ENCODE results near the gene LRFN4. TPM values are rescaled to one million over a fixed set of nuclear protein-coding genes. Genes with fewer than 3 reads are reported as not detected.
A peak's percentile ranks its signal among the peaks of the same experiment; 100 is the strongest.
"Not testable (repeated sequence)": the region's sequence is repeated elsewhere in the genome, so short reads cannot be mapped to it uniquely, and the experiment has no call there.

LRFN4 gene
- total RNA-seq = 33.7 TPM

GRCh38 chr11:66856496-66857233, at the start of gene LRFN4:
LRFN4 (plus strand) TSS chr11:66857064; CDS start chr11:66857745, 681 bp downstream.
- peak in 1 of 3 donors; percentile 47 for DNase-seq (ENCODE audit: low read depth in 2 of 3, low spot score in 2 of 3)

- DNase-seq (ENCODE audit: low read depth in 2 of 3, low spot score in 2 of 3) = no peak
These were observed 47.3 kb upstream of the LRFN4 start for GRCh38 chr11:66809592-66809991.

- no peak for DNase-seq (ENCODE audit: low read depth in 2 of 3, low spot score in 2 of 3)
These were observed 46.2 kb upstream of the LRFN4 start for GRCh38 chr11:66810576-66811185.

GRCh38 chr11:66814678-66815077, 42.2 kb upstream of the LRFN4 start:
- no peak for DNase-seq (ENCODE audit: low read depth in 2 of 3, low spot score in 2 of 3)

GRCh38 chr11:66815646-66816045, 41.2 kb upstream of the LRFN4 start:
- DNase-seq (ENCODE audit: low read depth in 2 of 3, low spot score in 2 of 3) = no peak

GRCh38 chr11:66818231-66818955, 38.5 kb upstream of the LRFN4 start:
- DNase-seq (ENCODE audit: low read depth in 2 of 3, low spot score in 2 of 3) = no peak

- no peak for DNase-seq (ENCODE audit: low read depth in 2 of 3, low spot score in 2 of 3)
These were observed 36.5 kb upstream of the LRFN4 start for GRCh38 chr11:66820381-66820780.

- DNase-seq (ENCODE audit: low read depth in 2 of 3, low spot score in 2 of 3) = no peak
These were observed 36.0 kb upstream of the LRFN4 start for GRCh38 chr11:66820901-66821300.

GRCh38 chr11:66823700-66824099, 33.2 kb upstream of the LRFN4 start:
- no peak for DNase-seq (ENCODE audit: low read depth in 2 of 3, low spot score in 2 of 3)

GRCh38 chr11:66824573-66824972, 32.3 kb upstream of the LRFN4 start:
- not testable (repeated sequence) for DNase-seq (ENCODE audit: low read depth in 2 of 3, low spot score in 2 of 3)

- no peak for DNase-seq (ENCODE audit: low read depth in 2 of 3, low spot score in 2 of 3)
These were observed 22.4 kb upstream of the LRFN4 start for GRCh38 chr11:66834539-66834845.

- DNase-seq (ENCODE audit: low read depth in 2 of 3, low spot score in 2 of 3) = no peak
These were observed 21.9 kb upstream of the LRFN4 start for GRCh38 chr11:66834943-66835342.

- DNase-seq (ENCODE audit: low read depth in 2 of 3, low spot score in 2 of 3) = no peak
These were observed 21.0 kb upstream of the LRFN4 start for GRCh38 chr11:66835768-66836405.

GRCh38 chr11:66840317-66841091, 16.4 kb upstream of the LRFN4 start:
- DNase-seq (ENCODE audit: low read depth in 2 of 3, low spot score in 2 of 3) = no peak

GRCh38 chr11:66841861-66842260, 15.0 kb upstream of the LRFN4 start:
- DNase-seq (ENCODE audit: low read depth in 2 of 3, low spot score in 2 of 3) = no peak

GRCh38 chr11:66842501-66842895, 14.4 kb upstream of the LRFN4 start:
- no peak for DNase-seq (ENCODE audit: low read depth in 2 of 3, low spot score in 2 of 3)

GRCh38 chr11:66842896-66843775, 13.7 kb upstream of the LRFN4 start, which contains the start of gene RCE1:
RCE1 (plus strand) TSS chr11:66843441; CDS start chr11:66843456, 15 bp downstream.
- peak; percentile 90 to 93 (median 92) for DNase-seq (ENCODE audit: low read depth in 2 of 3, low spot score in 2 of 3)

- no peak for DNase-seq (ENCODE audit: low read depth in 2 of 3, low spot score in 2 of 3)
These were observed 12.9 kb upstream of the LRFN4 start for GRCh38 chr11:66843776-66844495.
